SK-N-SH treated with all-trans-retinoic acid at 6 μM for 48 hours (cell line): ENCODE results near the gene CFAP61.

Experiments used
- ATAC-seq: fragments of 200-7000 bp; cut with Tn5 transposase; 3 replicates; pipeline ENCODE4 v1.9.1; 2020; ENCODE audit warnings: mild to moderate bottlenecking, moderate library complexity
- ARNTL ChIP-seq: fragments of 450-650 bp; formaldehyde crosslinking; IDR thresholded peaks from 2 replicates; pipeline ENCODE4 v1.5.0; 2020; ENCODE audit warnings: low read depth, mild to moderate bottlenecking, moderate library complexity, borderline replicate concordance
- BACH2 ChIP-seq: fragments of 250-450 bp; sonication (Bioruptor Pico); IDR thresholded peaks from 2 replicates; pipeline ENCODE4 v1.9.0; 2021; ENCODE audit warnings: mild to moderate bottlenecking, borderline replicate concordance
- CREB5 ChIP-seq: fragments of 250-450 bp; sonication (Bioruptor Pico); IDR thresholded peaks from 2 replicates; pipeline ENCODE4 v1.5.1; 2020; ENCODE audit warnings: low read depth, mild to moderate bottlenecking, moderate library complexity
- ESRRG ChIP-seq: fragments of 250-450 bp; sonication (Bioruptor Pico); IDR thresholded peaks from 2 replicates; pipeline ENCODE4 v1.6.1; 2021; ENCODE audit warnings: mild to moderate bottlenecking
- GLIS3 ChIP-seq: fragments of 250-450 bp; sonication (Bioruptor Pico); IDR thresholded peaks from 2 replicates; pipeline ENCODE4 v1.5.0; 2020; ENCODE audit warnings: mild to moderate bottlenecking, moderate library complexity
- ISL1 ChIP-seq: fragments of 250-450 bp; sonication (Bioruptor Pico); IDR thresholded peaks from 2 replicates; pipeline ENCODE4 v2.1.2; 2022; ENCODE audit warnings: mild to moderate bottlenecking, moderate library complexity
- OSR1 ChIP-seq: fragments of 250-450 bp; sonication (Bioruptor Pico); IDR thresholded peaks from 2 replicates; pipeline ENCODE4 v1.8.0; 2022; ENCODE audit warnings: moderate library complexity, mild to moderate bottlenecking, inconsistent platforms
- POU6F1 ChIP-seq: fragments of 250-450 bp; sonication (Bioruptor Pico); IDR thresholded peaks from 2 replicates; pipeline ENCODE4 v1.8.0; 2021; ENCODE audit warnings: low read depth, mild to moderate bottlenecking, moderate library complexity, borderline replicate concordance
- PPARA ChIP-seq: fragments of 250-450 bp; sonication (Bioruptor Pico); IDR thresholded peaks from 2 replicates; pipeline ENCODE4 v1.5.0; 2020; ENCODE audit warnings: mild to moderate bottlenecking, borderline replicate concordance
- RARB ChIP-seq: fragments of 250-450 bp; sonication (Bioruptor Pico); IDR thresholded peaks from 2 replicates; pipeline ENCODE4 v1.8.0; 2021; ENCODE audit warnings: mild to moderate bottlenecking, moderate library complexity
- SNAI2 ChIP-seq: fragments of 250-450 bp; sonication (Bioruptor Pico); IDR thresholded peaks from 2 replicates; pipeline ENCODE4 v1.5.0; 2020; ENCODE audit warnings: mild to moderate bottlenecking, moderate library complexity
- TCF4 ChIP-seq: fragments of 250-450 bp; sonication (Bioruptor Pico); IDR thresholded peaks from 2 replicates; pipeline ENCODE4 v1.8.0; 2021; ENCODE audit warnings: mild to moderate bottlenecking, moderate library complexity, borderline replicate concordance
- TOX ChIP-seq: fragments of 250-450 bp; sonication (Bioruptor Pico); IDR thresholded peaks from 2 replicates; pipeline ENCODE4 v1.8.0; 2021; ENCODE audit warnings: mild to moderate bottlenecking, moderate library complexity, borderline replicate concordance
- TSHZ2 ChIP-seq: fragments of 250-450 bp; sonication (Bioruptor Pico); IDR thresholded peaks from 2 replicates; pipeline ENCODE4 v1.5.0; 2020; ENCODE audit warnings: mild to moderate bottlenecking, moderate library complexity
- ZFP3 ChIP-seq: fragments of 250-450 bp; sonication (Bioruptor Pico); IDR thresholded peaks from 2 replicates; pipeline ENCODE4 v1.5.0; 2020; ENCODE audit warnings: mild to moderate bottlenecking, moderate library complexity
- ZFP30 ChIP-seq: fragments of 450-650 bp; formaldehyde crosslinking; IDR thresholded peaks from 2 replicates; pipeline ENCODE4 v1.5.0; 2022; ENCODE audit warnings: mild to moderate bottlenecking, moderate library complexity
- ZNF565 ChIP-seq: fragments of 450-650 bp; formaldehyde crosslinking; conservative IDR thresholded peaks from 2 replicates; pipeline ENCODE4 v1.5.0; 2020; ENCODE audit warnings: low read depth, mild to moderate bottlenecking, moderate library complexity
- ZNF70 ChIP-seq: fragments of 450-650 bp; formaldehyde crosslinking; IDR thresholded peaks from 2 replicates; pipeline ENCODE4 v1.5.0; 2020; ENCODE audit warnings: mild to moderate bottlenecking, moderate library complexity
- ZNF8 ChIP-seq: fragments of 450-650 bp; formaldehyde crosslinking; IDR thresholded peaks from 2 replicates; pipeline ENCODE4 v1.5.0; 2020; ENCODE audit warnings: mild to moderate bottlenecking, moderate library complexity
- TF ChIP-seq, protein P1 (sequence below): fragments of 250-450 bp; sonication (Bioruptor Pico); IDR thresholded peaks from 2 replicates; pipeline ENCODE4 v1.5.1; 2021; ENCODE audit warnings: mild to moderate bottlenecking, moderate library complexity

Gene CFAP61

DNA sequence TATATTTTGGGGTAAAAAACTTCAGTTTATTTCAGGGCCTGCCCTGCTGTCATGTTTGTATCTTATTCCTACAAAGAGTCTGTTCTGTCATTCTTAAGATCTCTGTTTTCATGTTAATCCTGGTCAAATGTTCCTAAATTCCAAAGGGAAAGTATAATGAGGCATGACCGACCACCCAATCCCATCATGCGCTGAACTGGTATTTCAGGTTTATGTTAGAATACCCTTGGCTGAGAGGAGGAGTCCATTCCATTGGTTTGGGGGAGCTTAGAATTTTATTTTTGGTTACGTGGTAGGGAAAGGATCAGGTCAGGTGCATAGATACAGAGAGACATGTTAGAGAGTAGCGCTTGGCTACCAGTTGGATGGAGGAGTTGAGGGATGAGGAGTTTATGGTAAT is 25.7 kb downstream of the CFAP61 start (continued):
- no peak for TF ChIP-seq CREB5
- no peak for TF ChIP-seq ARNTL
- TF ChIP-seq, protein P1, sequence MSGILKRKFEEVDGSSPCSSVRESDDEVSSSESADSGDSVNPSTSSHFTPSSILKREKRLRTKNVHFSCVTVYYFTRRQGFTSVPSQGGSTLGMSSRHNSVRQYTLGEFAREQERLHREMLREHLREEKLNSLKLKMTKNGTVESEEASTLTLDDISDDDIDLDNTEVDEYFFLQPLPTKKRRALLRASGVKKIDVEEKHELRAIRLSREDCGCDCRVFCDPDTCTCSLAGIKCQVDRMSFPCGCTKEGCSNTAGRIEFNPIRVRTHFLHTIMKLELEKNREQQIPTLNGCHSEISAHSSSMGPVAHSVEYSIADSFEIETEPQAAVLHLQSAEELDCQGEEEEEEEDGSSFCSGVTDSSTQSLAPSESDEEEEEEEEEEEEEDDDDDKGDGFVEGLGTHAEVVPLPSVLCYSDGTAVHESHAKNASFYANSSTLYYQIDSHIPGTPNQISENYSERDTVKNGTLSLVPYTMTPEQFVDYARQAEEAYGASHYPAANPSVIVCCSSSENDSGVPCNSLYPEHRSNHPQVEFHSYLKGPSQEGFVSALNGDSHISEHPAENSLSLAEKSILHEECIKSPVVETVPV (CRISPR knock-in tag): no peak
- no peak for TF ChIP-seq PPARA (CRISPR knock-in tag)

- TF ChIP-seq ZNF8 (CRISPR knock-in tag) (no peak), ARNTL (no peak), RARB (CRISPR knock-in tag) (no peak), TCF4 (CRISPR knock-in tag) (no peak), GLIS3 (CRISPR knock-in tag) (no peak), ISL1 (CRISPR knock-in tag) (no peak), OSR1 (CRISPR knock-in tag) (no peak), ZNF565 (CRISPR knock-in tag) (no peak), CREB5 (no peak), PPARA (CRISPR knock-in tag) (no peak), TOX (CRISPR knock-in tag) (no peak), POU6F1 (CRISPR knock-in tag) (no peak), ZFP3 (CRISPR knock-in tag) (no peak)
- TF ChIP-seq, protein P1 (CRISPR knock-in tag): no peak
- no peak for ATAC-seq
Measured at GRCh38 chr20:20079102-20079784, 26.9 kb downstream of the CFAP61 start.

DNA sequence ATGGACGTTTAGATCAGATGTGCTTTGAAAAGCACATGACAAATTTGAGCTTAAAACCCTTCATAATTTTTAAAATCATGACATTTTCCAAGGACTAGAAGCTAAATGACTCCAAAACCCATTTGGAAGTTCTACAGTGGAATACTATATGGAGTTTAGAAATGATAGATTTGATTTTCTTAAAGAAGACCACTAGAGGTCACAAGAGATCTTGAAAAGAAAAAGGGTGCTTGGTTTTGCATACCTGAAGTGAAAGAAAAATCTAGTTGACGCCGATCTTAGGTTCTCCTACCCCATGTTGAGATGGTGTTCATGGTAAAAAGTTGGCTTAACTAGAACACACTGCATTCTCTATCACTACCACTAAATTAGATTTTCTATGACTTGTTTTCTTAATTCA is 31.5 kb downstream of the CFAP61 start:
- TF ChIP-seq TSHZ2 (CRISPR knock-in tag) (no peak), ZNF70 (no peak), ZNF565 (CRISPR knock-in tag) (no peak), ZFP3 (CRISPR knock-in tag) (no peak), SNAI2 (no peak), ESRRG (CRISPR knock-in tag) (no peak), ZFP30 (CRISPR knock-in tag) (no peak), ARNTL (no peak), POU6F1 (CRISPR knock-in tag) (no peak), BACH2 (CRISPR knock-in tag) (no peak), OSR1 (CRISPR knock-in tag) (no peak), ISL1 (CRISPR knock-in tag) (no peak), TCF4 (CRISPR knock-in tag) (no peak)
- TF ChIP-seq, protein P1 (CRISPR knock-in tag): no peak
- peak; percentile 84 for ATAC-seq
